ENCODE data around the gene AFAP1.
A peak's percentile ranks its signal among the peaks of the same experiment; 100 is the strongest.

AFAP1 gene

DNA sequence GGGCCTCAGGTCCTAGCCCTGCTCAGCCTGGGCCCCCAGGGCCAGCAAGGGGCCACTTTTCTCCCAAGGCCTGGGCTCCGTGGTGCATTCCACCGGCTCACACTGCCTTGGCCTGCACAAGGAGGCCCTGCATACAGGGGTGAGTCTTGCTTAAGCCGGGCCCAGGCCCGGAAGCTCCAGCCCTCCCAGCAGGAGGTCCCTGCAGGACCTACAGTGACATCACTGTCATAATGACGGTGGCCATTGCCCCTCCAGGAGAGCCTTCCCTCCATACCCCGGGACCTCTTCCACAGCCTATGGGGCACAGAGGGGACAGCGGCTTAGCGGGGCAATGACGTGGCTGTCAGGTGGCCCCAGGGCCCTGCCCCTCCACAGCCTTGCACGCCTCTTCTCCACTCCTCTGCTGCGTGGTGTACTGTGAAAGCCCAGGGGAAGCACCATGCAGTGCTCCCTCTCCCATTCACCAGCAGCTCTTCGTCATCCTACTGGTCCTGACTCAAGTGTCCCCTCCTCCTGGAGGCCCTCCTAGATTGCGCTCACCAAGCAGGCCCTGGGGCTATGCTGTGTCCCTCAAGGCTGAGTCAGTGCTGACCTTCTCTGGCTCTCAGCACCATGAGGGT lies 32.3 kb upstream of the AFAP1 start:
- Histone ChIP-seq H3K27ac (no peak overlapping the region), H3K36me3 (replicated peaks) (no peaks in the 10 kb centered on the region), H3K4me3 (ENCODE audit: low read depth, low read length) (no peak overlapping the region), H3K27me3 (replicated peaks) (no peaks in the 10 kb centered on the region)
- TF ChIP-seq, protein P1, sequence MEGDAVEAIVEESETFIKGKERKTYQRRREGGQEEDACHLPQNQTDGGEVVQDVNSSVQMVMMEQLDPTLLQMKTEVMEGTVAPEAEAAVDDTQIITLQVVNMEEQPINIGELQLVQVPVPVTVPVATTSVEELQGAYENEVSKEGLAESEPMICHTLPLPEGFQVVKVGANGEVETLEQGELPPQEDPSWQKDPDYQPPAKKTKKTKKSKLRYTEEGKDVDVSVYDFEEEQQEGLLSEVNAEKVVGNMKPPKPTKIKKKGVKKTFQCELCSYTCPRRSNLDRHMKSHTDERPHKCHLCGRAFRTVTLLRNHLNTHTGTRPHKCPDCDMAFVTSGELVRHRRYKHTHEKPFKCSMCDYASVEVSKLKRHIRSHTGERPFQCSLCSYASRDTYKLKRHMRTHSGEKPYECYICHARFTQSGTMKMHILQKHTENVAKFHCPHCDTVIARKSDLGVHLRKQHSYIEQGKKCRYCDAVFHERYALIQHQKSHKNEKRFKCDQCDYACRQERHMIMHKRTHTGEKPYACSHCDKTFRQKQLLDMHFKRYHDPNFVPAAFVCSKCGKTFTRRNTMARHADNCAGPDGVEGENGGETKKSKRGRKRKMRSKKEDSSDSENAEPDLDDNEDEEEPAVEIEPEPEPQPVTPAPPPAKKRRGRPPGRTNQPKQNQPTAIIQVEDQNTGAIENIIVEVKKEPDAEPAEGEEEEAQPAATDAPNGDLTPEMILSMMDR (IDR thresholded peaks at IDR 0.05; ENCODE audit: low read depth, low read length, missing control alignments), result no peak
- no peak for DNase-seq
- in situ Hi-C loops (cut with HindIII; ENCODE audit: low pct_ligation_motif_present, low sequenced_read_pairs), result no loop called here

DNA sequence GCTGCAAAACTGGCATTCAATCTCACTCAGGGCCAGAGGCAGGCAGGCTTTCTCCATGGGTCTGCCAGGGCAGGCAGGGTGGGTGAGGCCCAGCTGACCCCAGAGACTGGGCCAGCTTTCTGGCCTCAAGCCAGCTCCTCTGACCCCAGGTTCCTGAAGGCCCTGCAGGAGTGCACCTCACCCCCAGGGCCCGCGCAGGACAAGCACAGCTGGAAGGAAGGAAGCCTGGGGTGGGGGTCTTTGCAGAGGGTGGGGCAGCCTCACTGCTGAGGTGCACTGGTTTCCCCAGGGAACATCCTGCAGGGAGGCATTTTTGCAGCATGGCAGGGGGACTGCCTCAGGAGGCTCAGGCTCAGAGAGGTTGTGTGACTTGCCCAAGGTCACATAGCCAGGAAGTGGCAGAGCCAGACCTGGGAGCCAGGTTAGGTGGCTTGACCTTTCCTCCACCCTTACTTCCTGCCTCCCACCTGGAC lies 31.5 kb upstream of the AFAP1 start:
- no peaks in the 10 kb centered on the region for H3K27me3 ChIP-seq (replicated peaks)
- TF ChIP-seq, protein P1 (IDR thresholded peaks at IDR 0.05; ENCODE audit: low read depth, low read length, missing control alignments), result no peak
- DNase-seq, result no peak
- H3K36me3 ChIP-seq (replicated peaks), result no peaks in the 10 kb centered on the region
- H3K27ac ChIP-seq, result peak overlapping the region; percentile 94
- no peak overlapping the region for H3K4me3 ChIP-seq (ENCODE audit: low read depth, low read length)
- in situ Hi-C loops (cut with HindIII; ENCODE audit: low pct_ligation_motif_present, low sequenced_read_pairs), result no loop called here

DNA sequence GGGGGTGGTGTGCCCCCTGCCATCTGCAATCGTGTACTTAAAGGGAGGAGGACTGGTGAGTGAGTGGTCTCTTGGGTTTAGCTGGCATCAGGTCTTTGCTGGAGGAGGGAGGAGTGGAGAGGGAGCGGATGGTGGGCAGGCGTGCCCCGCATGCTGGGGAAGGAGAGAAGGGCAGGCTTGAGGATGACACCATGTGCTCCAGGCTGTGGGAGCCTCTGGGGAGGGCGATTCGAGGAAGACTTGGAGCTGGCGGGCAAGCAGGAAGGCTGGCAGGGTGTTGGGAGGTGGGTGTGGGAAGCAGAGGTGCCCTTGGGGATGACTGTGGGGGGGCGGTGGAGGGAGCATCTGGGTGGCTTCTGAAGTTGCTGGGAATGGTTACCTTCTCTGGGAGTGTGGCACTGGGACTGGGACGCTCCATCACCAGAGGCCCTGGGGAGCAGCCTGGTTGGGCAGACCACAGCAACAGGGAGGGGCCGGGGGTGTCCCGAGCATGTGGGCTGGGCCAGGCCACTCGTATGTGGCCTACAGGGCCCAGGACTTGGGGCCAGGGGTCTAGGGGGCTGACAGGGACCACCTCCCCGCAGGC lies 30.8 kb upstream of the AFAP1 start:
- TF ChIP-seq, protein P1 (IDR thresholded peaks at IDR 0.05; ENCODE audit: low read depth, low read length, missing control alignments), result no peak
- DNase-seq, result no peak
- Histone ChIP-seq H3K27me3 (replicated peaks) (no peaks in the 10 kb centered on the region), H3K36me3 (replicated peaks) (no peaks in the 10 kb centered on the region), H3K27ac (peak overlapping the region; percentile 94), H3K4me3 (ENCODE audit: low read depth, low read length) (no peak overlapping the region)
- in situ Hi-C loops (cut with HindIII; ENCODE audit: low pct_ligation_motif_present, low sequenced_read_pairs), result no loop called here

DNA sequence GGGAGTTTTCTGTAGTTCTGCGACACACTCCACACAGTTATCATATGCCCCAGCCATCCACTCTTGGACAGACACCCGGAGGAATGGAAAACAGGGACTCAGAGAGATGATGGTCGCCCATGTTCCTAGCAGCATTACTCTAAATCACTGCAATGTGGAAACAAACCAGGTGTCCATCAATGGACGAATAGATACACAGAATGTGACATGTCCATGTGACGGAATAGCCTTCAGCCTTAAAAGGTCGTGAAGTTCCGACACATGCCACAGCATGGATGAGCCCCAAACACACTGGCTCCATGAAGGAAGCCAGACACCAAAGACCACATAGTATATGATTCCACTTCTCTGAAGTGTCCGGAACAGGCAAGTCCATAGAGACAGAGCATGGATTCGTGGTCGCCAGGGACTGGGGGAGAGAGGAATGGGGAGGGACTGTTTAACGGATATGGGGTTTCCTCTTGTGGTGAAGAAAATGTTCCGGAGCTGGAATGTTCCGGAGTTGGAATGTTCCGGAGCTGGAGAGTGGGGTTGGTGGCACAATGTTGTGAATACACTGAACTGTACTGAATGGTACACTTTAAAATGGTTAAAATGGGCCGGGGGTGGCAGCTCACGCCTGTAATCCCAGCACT lies 28.7 kb upstream of the AFAP1 start:
- Histone ChIP-seq H3K27ac (no peak overlapping the region), H3K27me3 (replicated peaks) (no peaks in the 10 kb centered on the region), H3K36me3 (replicated peaks) (no peaks in the 10 kb centered on the region), H3K4me3 (ENCODE audit: low read depth, low read length) (no peak overlapping the region)
- no peak for DNase-seq
- in situ Hi-C loops (cut with HindIII; ENCODE audit: low pct_ligation_motif_present, low sequenced_read_pairs), result no loop called here
- TF ChIP-seq, protein P1 (IDR thresholded peaks at IDR 0.05; ENCODE audit: low read depth, low read length, missing control alignments), result no peak

DNA sequence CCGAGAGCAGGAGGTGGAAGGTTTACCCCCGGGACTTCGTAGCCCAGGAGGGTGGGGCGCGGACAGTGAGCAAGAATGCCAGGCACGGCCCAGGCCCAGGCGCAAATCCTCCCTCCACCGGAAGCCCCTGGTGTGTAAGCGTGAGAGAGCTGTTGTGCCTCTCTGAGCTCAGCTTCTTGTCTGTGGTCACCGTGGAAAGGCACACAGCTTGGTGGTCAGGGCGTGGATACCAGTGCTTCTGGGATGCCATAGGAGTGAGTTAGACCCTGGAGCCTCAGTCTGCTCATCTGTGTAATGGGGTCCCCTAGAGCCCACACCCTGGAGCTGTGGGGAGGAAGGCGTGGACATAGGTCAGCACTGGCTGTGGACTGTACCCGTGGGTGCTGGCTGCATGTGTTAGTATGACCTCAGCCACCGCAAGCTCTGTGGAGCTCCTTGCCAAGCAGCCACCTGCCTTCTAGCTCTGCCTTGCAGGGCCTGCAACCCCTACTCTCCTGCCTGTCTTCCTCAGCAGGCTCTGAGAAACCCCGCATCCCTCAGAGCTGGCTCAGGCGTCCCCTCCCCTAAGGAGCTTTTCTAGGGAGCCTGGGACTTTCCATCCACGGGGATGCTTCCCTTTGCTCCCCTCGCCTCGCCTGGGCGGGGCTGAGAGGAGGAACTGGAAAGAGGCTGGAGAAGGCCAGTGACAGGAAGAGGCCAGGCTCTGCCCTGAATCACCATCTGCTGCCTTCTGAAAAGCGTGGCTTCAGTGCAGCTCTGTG lies 28.0 kb upstream of the AFAP1 start:
- Histone ChIP-seq H3K27ac (no peak overlapping the region), H3K36me3 (replicated peaks) (no peaks in the 10 kb centered on the region), H3K4me3 (ENCODE audit: low read depth, low read length) (no peak overlapping the region), H3K27me3 (replicated peaks) (no peaks in the 10 kb centered on the region)
- no peak for DNase-seq
- TF ChIP-seq, protein P1 (IDR thresholded peaks at IDR 0.05; ENCODE audit: low read depth, low read length, missing control alignments), result no peak
- in situ Hi-C loops (cut with HindIII; ENCODE audit: low pct_ligation_motif_present, low sequenced_read_pairs), result no loop called here

All from brain microvascular endothelial cell (primary cell).